ENCODE results near the gene FAM118A. TPM values are rescaled to one million over a fixed set of nuclear protein-coding genes. Genes with fewer than 3 reads are reported as not detected.

The FAM118A gene
- total and polyA plus RNA-seq, 9 of the 15 experiments (the other 6 are each of a cell fraction or from before 2014, with no cell fraction given): 17.0 to 223 (median 59.4) TPM

- peak; percentile 46; the same call in 1 of the 2 replicates for TF ChIP-seq CREB3L1 (IDR thresholded peaks at IDR 0.05; ENCODE audit: borderline replicate concordance, low read depth)
- TF ChIP-seq ZNF511 (CRISPR knock-in tag; IDR thresholded peaks at IDR 0.05): peak; percentile 41; the same call in 1 of the 2 replicates
- TF ChIP-seq CTBP1 (IDR thresholded peaks at IDR 0.05; ENCODE audit: borderline replicate concordance): peak; percentile 70; the same call in 1 of the 2 replicates
- peak; percentile 63; the same call in 1 of the 2 replicates for TF ChIP-seq ATF7 (IDR thresholded peaks at IDR 0.05)
- peak; percentile 12; the same call in 1 of the 2 replicates for TF ChIP-seq MBD2 (IDR thresholded peaks at IDR 0.05; ENCODE audit: borderline replicate concordance, low read depth)
- peak in 2 of 3 experiments; percentile 68 to 69 for TF ChIP-seq YY1 (IDR thresholded peaks at IDR 0.05; ENCODE audit: borderline replicate concordance in 1 of 3, control insufficient read depth in 1 of 3, extremely low read depth in 1 of 3, insufficient read depth in 3 of 3, insufficient read length in 1 of 3, insufficient replicate concordance in 2 of 3, low read depth in 1 of 3, low read length in 2 of 3)
- no peak for TF ChIP-seq SNIP1 (IDR thresholded peaks at IDR 0.05; ENCODE audit: low read depth)
- peak; percentile 65; the same call in 1 of the 2 replicates for TF ChIP-seq ZBTB1 (CRISPR knock-in tag; IDR thresholded peaks at IDR 0.05; ENCODE audit: borderline replicate concordance, low read depth)
- TF ChIP-seq ERF (CRISPR knock-in tag; IDR thresholded peaks at IDR 0.05): no peak
- TF ChIP-seq SUPT5H (IDR thresholded peaks at IDR 0.05): peak; percentile 73
- TF ChIP-seq NR1H2 (CRISPR knock-in tag; IDR thresholded peaks at IDR 0.05): no peak
- TF ChIP-seq NONO (IDR thresholded peaks at IDR 0.05; ENCODE audit: low read depth in 2 of 2, low read length in 1 of 2): 0 out of 4 replicates have a peak, but pooled peaks have one; percentile 23 to 29
- TF ChIP-seq CCNT2 (IDR thresholded peaks at IDR 0.05; ENCODE audit: borderline replicate concordance, extremely low read depth, insufficient read length, low read depth, low read length): peak; percentile 73
- TF ChIP-seq VEZF1 (CRISPR knock-in tag; IDR thresholded peaks at IDR 0.05): peak; percentile 69
- 0 out of 2 replicates have a peak, but pooled peaks have one; percentile 16 for TF ChIP-seq ARID1B (IDR thresholded peaks at IDR 0.05)
- TF ChIP-seq HMGN3 (IDR thresholded peaks at IDR 0.05; ENCODE audit: borderline replicate concordance, extremely low read depth, insufficient read length, low read depth, low read length): peak; percentile 80
- peak; percentile 90 for TF ChIP-seq RBBP5 (IDR thresholded peaks at IDR 0.05; ENCODE audit: borderline replicate concordance, insufficient read depth, low read length, poor library complexity, severe bottlenecking)
- no peak for TF ChIP-seq SMARCC2 (IDR thresholded peaks at IDR 0.05; ENCODE audit: low read depth)
- peak; percentile 93 to 94 for TF ChIP-seq NRF1 (conservative IDR thresholded peaks at IDR 0.05 in 1 of 2, IDR thresholded peaks at IDR 0.05 in 1 of 2)
- TF ChIP-seq TAF7 (tag; IDR thresholded peaks at IDR 0.05): 0 out of 2 replicates have a peak, but pooled peaks have one; percentile 15
- peak; percentile 35 for TF ChIP-seq ZFP36 (IDR thresholded peaks at IDR 0.05; ENCODE audit: low read depth, low read length, partially characterized antibody)
- TF ChIP-seq MAZ (CRISPR knock-in tag; conservative IDR thresholded peaks at IDR 0.05 in 1 of 2, IDR thresholded peaks at IDR 0.05 in 1 of 2): peak; percentile 76 to 80; a peak in 3 of 4 replicates
Observed at GRCh38 chr22:45309422-45310227, at the start of gene FAM118A (continued).

Data from K562 (cell line).